HG03571 (cell line): ENCODE data around the gene IL32.

ENCODE experiments used
- ATAC-seq: cut with Tn5 transposase; IDR thresholded peaks from one replicate; pipeline ENCODE4 v1.9.1; 2021; ENCODE audit not compliant: unreplicated experiment

The IL32 gene

DNA sequence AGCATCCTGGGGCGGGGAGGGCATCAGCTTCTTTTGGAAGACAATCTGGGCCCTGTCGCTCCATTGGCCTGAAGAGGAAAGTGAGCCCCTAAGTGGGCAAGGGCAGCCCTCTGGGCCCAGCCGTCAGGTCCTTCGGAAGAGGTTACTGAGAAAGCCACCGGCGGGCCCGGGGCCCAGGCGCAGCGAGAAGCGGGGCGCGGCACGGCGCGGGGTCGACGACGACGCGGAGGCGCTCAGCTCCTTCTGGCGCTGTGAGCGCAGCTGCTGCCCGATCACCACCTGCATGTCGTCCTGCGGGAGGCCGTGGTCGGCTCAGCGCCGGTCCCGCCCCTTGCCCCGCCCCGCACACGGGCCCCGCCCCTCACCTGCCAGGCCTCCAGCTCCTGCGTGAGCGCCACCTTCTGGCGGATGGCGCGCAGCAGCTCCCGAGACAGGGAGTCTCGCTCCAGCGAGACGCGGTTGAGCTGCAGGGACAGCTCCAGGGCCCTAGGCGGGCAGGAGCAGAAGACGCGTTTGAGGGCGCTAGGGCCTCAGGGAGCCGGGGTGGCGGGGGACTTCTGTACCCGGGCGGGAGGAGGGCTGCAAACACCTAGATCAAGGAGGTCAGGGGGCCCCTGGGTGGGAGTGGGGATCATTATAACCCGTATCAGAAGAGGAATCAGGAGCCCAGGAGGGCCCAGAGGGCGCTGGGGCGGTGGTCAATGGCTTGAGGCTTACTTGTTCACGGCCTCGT lies 37.3 kb upstream of the IL32 start:
- no peak for ATAC-seq

- ATAC-seq: no peak
Observed at GRCh38 chr16:3028716-3029319, 36.6 kb upstream of the IL32 start.

GRCh38 chr16:3029491-3030221 lies 35.8 kb upstream of the IL32 start:
- no peak for ATAC-seq

DNA sequence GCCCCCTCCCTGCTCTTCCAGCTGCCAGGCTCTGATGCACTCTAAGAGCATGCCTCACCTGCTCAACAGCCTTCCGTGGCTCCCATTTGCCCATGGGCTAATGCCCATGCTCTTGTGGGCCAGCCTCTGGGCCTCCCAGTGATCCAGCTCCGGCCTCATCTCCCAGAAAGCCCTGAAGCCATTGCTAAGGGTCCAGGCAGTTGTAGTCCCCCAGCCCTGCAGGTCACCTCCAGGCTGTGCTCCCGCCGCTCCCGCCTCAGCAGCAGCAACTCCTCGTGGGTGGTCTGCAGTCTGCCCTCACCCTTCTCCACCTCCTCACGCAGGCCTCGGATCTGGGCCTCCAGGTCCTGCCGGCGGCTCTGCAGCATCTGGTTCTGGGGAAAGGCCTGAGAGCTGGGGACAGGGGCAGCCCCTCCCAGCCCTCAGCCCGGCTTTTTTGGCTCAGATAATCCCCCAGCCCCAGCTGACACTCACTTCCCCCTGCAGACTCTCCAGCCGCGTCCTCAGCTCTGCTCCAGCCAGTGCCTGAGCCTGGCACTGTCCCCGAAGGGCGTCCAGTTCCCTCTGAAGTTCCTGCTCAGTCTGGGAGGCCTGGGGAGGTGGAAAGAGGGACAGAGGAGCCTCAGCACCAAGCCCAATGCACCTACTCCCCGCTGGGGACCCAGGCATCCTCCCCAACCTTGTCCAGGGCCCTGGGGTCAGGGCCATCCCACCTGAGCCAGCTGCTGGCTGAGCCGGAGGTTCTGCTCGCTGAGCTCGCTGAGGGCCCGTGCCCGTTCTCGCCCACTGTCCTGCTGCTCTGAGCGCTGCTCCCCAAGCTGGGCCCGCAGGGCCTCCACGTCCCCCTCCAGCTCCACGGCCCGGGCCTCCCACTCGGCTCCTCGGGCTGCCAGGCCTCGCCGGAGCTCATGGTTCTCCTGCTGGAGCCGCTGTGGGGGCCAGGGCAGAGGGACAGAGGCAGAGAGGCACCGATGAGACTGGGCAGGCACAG lies 34.9 kb upstream of the IL32 start:
- no peak for ATAC-seq

DNA sequence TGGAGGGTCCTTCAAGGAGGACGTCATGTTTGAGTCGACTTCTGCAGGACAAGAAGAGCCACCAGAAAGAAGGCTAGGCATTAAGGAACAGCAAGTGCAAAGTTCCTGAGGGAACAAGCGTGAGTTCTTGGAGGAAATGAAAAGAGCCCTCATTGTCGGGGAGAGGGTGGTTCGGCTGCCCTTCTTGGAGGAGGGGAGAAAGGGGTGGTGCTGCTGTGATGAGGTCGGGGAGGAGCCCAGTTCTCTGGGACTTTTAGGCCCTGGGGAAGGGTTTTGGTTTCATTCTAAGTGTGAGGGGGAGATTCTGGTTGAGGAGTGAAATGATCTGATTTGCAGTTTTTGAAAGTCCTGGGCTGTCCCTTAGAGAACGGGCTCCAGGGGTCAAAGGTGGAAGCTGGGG lies 32.8 kb upstream of the IL32 start:
- no peak for ATAC-seq

DNA sequence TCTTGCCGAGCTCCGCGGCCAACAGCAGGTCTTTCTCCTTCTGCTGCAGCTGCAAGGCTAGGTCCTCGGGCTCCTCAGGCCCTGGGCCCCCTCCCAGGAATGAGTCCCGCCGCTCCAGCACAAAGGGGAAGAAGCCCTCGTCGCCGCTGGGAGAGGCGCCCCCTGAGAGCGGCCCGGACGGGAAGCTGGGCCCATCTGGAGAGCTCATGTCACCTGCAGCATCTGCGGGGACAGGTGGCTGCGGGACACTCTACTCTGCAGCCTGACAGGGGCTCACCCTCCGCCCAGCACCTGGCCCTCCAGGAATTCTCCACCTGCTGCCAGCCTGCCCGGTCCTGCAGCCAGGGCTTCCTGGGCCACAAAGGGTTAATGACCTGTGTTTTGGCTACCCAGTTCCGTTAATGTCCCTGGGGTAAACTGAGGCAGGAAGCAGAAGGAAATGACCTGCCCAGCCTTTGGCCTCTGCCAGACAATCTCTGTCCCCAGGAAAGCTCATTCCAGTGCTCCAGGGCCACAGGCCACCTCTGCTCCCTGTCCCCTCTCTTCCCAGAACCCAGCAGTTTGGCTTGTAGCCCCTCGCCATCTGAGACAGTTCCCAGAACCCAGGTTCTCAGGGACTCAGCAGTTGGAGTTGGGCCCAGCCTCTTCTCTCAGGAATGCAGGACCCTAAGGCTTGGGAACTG lies 30.0 kb upstream of the IL32 start:
- no peak for ATAC-seq

GRCh38 chr16:3035972-3036725 lies 29.3 kb upstream of the IL32 start:
- no peak for ATAC-seq

DNA sequence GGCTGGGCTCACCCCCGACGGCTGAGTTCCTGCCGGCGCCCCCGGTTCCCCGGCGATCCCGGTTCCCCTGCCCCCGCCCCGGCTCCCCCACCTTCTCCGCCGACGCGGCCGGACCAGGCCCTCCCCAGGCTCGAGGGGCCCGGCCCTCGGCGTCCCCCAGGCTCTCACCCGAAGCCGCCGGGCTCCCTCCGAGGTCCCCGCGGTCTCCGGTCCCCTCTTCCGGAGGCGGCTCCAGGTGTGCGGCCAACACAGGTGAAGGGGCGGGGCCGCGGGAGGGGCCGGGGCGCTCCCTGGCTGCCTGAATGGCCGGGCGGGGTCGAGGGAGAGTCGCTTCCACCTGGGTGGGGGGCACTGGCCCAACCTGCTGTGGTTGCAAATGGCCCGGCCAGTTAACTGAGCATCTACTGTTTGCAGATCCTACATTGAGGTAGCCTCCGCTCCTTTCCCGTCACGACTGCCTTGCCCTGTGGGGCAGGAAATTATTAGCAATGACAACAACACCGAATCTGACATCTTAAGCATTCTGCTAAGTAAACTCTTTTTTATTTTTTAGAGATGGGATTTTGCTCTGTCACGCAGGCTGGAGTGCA lies 28.6 kb upstream of the IL32 start, which contains the start of gene BICDL2:
Gene BICDL2 (minus strand): TSS at position 219 of the 590 bp plus-strand sequence. CDS start 1,448 bp downstream, outside the sequence.
- no peak for ATAC-seq

DNA sequence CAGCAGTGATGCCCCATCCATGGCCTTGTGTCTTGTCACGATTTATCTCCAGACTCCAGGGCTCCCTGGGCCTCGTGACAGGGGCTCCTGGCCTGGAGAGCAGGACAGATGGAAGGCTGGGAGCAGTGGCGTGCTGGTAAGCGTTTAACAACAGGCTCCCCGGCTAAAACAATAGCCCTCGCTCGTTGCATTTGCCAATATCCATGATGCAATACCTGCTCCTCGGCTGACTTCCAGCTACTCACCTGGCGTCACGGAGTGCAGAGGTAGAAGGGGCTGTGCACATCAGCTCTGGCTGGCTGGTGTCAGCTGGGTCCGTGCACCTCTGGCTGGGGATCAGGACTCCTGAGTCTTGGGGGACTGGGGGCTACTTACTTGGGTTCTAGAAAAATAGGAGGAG lies 27.2 kb upstream of the IL32 start:
- ATAC-seq: no peak

- no peak for ATAC-seq
Observed at GRCh38 chr16:3038896-3039295, 26.5 kb upstream of the IL32 start.

- no peak for ATAC-seq
Observed at GRCh38 chr16:3042376-3042775, 23.1 kb upstream of the IL32 start.

DNA sequence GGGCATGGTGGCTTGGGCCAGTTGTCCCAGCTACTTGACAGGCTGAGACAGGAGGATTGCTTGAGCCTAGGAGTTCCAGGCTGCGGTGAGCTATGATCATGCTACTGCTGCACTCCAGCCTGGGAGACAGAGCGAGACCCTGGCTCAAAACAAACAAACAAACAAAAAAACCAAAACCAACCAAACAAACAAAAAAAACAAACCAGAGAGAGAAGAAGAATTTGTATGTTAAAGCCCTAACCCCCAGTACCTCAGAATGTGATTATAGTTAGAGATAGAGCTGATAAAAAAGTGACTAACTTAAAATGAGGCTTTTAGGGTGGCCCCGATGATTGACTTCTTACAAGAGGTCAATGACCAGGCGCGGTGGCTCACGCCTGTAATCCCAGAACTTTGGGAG lies 20.7 kb upstream of the IL32 start:
- no peak for ATAC-seq

GRCh38 chr16:3045758-3046640 lies 19.4 kb upstream of the IL32 start, which contains the start of gene MMP25:
TSS of gene MMP25 (plus strand) at chr16:3046561. CDS start at chr16:3046918, 357 bp downstream.
- ATAC-seq: no peak

- ATAC-seq: no peak
Observed at GRCh38 chr16:3046641-3047386, 18.6 kb upstream of the IL32 start.

DNA sequence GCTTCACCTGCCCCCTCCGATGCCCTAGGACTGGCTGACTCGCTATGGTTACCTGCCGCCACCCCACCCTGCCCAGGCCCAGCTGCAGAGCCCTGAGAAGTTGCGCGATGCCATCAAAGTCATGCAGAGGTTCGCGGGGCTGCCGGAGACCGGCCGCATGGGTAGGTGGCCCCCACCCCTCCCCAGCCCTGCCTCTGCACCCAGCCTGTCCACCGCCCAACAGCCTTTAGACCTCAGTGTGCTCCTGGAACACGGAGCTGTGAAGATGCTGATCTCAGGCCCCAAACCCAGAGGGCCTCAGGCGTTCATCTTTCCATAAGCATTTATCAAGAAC lies 18.1 kb upstream of the IL32 start:
- ATAC-seq: no peak

- ATAC-seq: no peak
Observed at GRCh38 chr16:3049921-3050481, 15.4 kb upstream of the IL32 start.

- ATAC-seq: no peak
Observed at GRCh38 chr16:3050487-3050886, 15.0 kb upstream of the IL32 start.
